MM.1S (cell line): ENCODE measurements around the gene DOC2A.

ENCODE experiments used
- DNase-seq: peaks from one replicate; pipeline ENCODE4 v3.0.0-alpha.2; 2015
- H2AFZ ChIP-seq: fragments of 300-600 bp; sonication (generic); 2 replicates; pipeline ENCODE4 v1.6.0; 2016; ENCODE audit warnings: antibody characterized with exemption, low read length
- H3F3A ChIP-seq: fragments of 300-600 bp; sonication (generic); 2 replicates; pipeline ENCODE4 v1.6.1; 2016; ENCODE audit warnings: mild to moderate bottlenecking, antibody characterized with exemption, low read length, moderate library complexity, mixed read lengths; ENCODE audit not compliant: insufficient read depth
- H3K27ac ChIP-seq: fragments of 300-600 bp; sonication (generic); 2 replicates; pipeline ENCODE4 v1.5.1; 2016; ENCODE audit warnings: mild to moderate bottlenecking, low read length
- H3K27me3 ChIP-seq: fragments of 300-600 bp; sonication (generic); replicated peaks from 2 replicates; pipeline ENCODE4 v1.6.0; 2016; ENCODE audit warnings: low read length; ENCODE audit not compliant: insufficient read depth
- H3K36me3 ChIP-seq: fragments of 300-600 bp; sonication (generic); replicated peaks from 2 replicates; pipeline ENCODE4 v1.6.1; 2016; ENCODE audit warnings: mild to moderate bottlenecking, low read length, mixed read lengths; ENCODE audit not compliant: insufficient read depth
- H3K4me1 ChIP-seq: fragments of 300-600 bp; sonication (generic); 2 replicates; pipeline ENCODE4 v1.6.1; 2016; ENCODE audit warnings: low read length, mixed read lengths
- H3K4me2 ChIP-seq: fragments of 300-600 bp; sonication (generic); 2 replicates; pipeline ENCODE4 v1.6.0; 2016; ENCODE audit warnings: low read depth, low read length
- H3K4me3 ChIP-seq: fragments of 300-600 bp; sonication (generic); 2 replicates; pipeline ENCODE4 v1.5.1; 2016; ENCODE audit warnings: low read length, mixed read lengths
- H3K79me2 ChIP-seq: fragments of 300-600 bp; sonication (generic); 2 replicates; pipeline ENCODE4 v1.6.1; 2016; ENCODE audit warnings: mixed run types, low read length, mixed read lengths
- H3K9ac ChIP-seq: fragments of 300-600 bp; sonication (generic); 2 replicates; pipeline ENCODE4 v1.6.1; 2016; ENCODE audit warnings: low read length, mixed read lengths
- H3K9me2 ChIP-seq: fragments of 300-600 bp; sonication (generic); replicated peaks from 2 replicates; pipeline ENCODE4 v1.6.1; 2016; ENCODE audit warnings: mild to moderate bottlenecking, low read length, mixed read lengths; ENCODE audit not compliant: insufficient read depth
- H3K9me3 ChIP-seq: fragments of 300-600 bp; sonication (generic); replicated peaks from 2 replicates; pipeline ENCODE4 v1.6.1; 2016; ENCODE audit warnings: mild to moderate bottlenecking, low read length, mixed read lengths; ENCODE audit not compliant: insufficient read depth
- H4K20me1 ChIP-seq: fragments of 300-600 bp; sonication (generic); 2 replicates; pipeline ENCODE4 v1.6.1; 2016; ENCODE audit warnings: mild to moderate bottlenecking, low read length, moderate library complexity, mixed read lengths; ENCODE audit not compliant: insufficient read depth
- EZH2 ChIP-seq: fragments of 300-600 bp; sonication (generic); optimal IDR thresholded peaks from 2 replicates; pipeline ENCODE3; 2017; ENCODE audit warnings: low read depth, mild to moderate bottlenecking, antibody characterized with exemption, low read length, mixed read lengths
- EZH2phosphoT487 ChIP-seq: fragments of 300-600 bp; sonication (generic); IDR thresholded peaks from 2 replicates; pipeline ENCODE4 v1.6.1; 2018; ENCODE audit warnings: antibody characterized with exemption, low read length
- TF ChIP-seq, protein P1 (sequence below): fragments of 300-600 bp; sonication (generic); IDR thresholded peaks from 2 replicates; pipeline ENCODE4 v1.5.1; 2016; ENCODE audit warnings: antibody characterized with exemption, low read length, mixed read lengths

Gene DOC2A

DNA sequence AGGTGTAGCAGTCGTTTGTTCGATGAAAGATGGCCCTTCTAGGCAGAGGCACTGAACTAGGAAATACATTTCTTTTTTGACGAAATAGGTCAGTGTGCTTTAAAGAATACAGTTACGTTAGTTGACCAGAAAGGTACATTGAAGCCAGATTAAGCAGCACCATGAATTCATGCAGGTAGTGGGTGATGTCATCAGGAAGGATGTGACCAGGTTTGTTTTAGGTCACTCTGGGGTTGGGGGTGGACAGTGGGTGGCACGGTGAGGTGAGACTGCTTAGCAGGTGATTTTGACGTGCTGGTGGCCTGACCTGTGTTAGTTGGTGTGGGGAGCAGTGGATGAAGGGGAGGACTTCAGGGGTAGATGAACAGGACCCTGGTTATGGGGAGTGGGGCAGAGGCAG lies 11.2 kb downstream of the DOC2A start:
- Histone ChIP-seq H3K79me2 (peaks cover 11% of the 10 kb centered on the region), H3F3A (peaks cover 8% of the 10 kb centered on the region; the same call in 1 of the 2 replicates), H3K36me3 (0 out of 2 replicates have a peak, but pooled peaks cover 2% of the 10 kb centered on the region), H3K27ac (no peak overlapping the region), H3K27me3 (no peaks in the 10 kb centered on the region), H3K9me3 (no peaks in the 10 kb centered on the region), H3K4me2 (no peak overlapping the region), H2AFZ (no peak overlapping the region), H3K9ac (no peak overlapping the region), H3K4me3 (no peak overlapping the region), H3K4me1 (peaks cover 8% of the 10 kb centered on the region), H3K9me2 (no peaks in the 10 kb centered on the region), H4K20me1 (no peaks in the 10 kb centered on the region)
- no peak for TF ChIP-seq EZH2phosphoT487
- TF ChIP-seq, protein P1, sequence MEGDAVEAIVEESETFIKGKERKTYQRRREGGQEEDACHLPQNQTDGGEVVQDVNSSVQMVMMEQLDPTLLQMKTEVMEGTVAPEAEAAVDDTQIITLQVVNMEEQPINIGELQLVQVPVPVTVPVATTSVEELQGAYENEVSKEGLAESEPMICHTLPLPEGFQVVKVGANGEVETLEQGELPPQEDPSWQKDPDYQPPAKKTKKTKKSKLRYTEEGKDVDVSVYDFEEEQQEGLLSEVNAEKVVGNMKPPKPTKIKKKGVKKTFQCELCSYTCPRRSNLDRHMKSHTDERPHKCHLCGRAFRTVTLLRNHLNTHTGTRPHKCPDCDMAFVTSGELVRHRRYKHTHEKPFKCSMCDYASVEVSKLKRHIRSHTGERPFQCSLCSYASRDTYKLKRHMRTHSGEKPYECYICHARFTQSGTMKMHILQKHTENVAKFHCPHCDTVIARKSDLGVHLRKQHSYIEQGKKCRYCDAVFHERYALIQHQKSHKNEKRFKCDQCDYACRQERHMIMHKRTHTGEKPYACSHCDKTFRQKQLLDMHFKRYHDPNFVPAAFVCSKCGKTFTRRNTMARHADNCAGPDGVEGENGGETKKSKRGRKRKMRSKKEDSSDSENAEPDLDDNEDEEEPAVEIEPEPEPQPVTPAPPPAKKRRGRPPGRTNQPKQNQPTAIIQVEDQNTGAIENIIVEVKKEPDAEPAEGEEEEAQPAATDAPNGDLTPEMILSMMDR = no peak
- no peak for TF ChIP-seq EZH2
- DNase-seq = no peak

DNA sequence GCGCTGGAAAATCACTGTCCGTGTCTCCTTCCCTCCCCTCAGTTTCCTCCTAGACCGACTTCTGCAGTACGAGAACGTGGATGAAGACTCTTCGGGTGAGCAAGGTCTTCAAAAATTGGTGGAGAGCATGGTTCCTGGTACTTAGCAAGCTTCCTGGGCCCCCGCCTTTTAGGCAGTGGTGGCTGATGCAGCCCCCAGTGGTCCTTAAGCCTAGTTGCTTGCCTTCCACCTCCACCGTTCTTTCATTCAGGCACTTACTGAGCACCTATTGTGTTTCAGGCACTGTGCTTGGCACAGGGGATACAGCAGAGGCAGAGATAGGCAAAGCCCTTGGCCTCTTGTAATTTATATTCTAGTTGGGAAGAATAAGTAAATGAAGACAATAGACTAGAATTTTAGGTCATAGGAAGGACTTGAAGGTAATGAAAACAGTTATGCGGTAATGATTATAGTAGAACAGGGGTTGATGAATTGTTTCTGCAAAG lies 14.0 kb downstream of the DOC2A start:
- peak overlapping the region; percentile 98 for H3K4me3 ChIP-seq
- no peaks in the 10 kb centered on the region for H3K9me3 ChIP-seq
- H3K4me2 ChIP-seq = peak overlapping the region; percentile 99
- H3K27me3 ChIP-seq = no peaks in the 10 kb centered on the region
- H2AFZ ChIP-seq = peak overlapping the region; percentile 90
- peaks cover 12% of the 10 kb centered on the region for H3K4me1 ChIP-seq
- H3K27ac ChIP-seq = no peak overlapping the region
- peaks cover 13% of the 10 kb centered on the region; the same call in 1 of the 2 replicates for H3F3A ChIP-seq
- peaks cover 11% of the 10 kb centered on the region for H3K79me2 ChIP-seq
- no peak for DNase-seq
- H4K20me1 ChIP-seq = no peaks in the 10 kb centered on the region
- no peak for TF ChIP-seq EZH2phosphoT487
- no peaks in the 10 kb centered on the region for H3K9me2 ChIP-seq
- H3K9ac ChIP-seq = peak overlapping the region; percentile 100
- 0 out of 2 replicates have a peak, but pooled peaks cover 2% of the 10 kb centered on the region for H3K36me3 ChIP-seq

GRCh38 chr16:29995911-29996765 lies 14.7 kb downstream of the DOC2A start, which contains the start of gene INO80E:
Gene INO80E, plus strand, starts transcription at chr16:29996241. Its CDS starts 70 bp downstream, at chr16:29996311.
- Histone ChIP-seq H4K20me1 (no peaks in the 10 kb centered on the region), H3K27me3 (no peaks in the 10 kb centered on the region), H3K4me2 (peak within 1 kb of the TSS; percentile 99), H3K79me2 (peaks cover 11% of the 10 kb centered on the region), H3K9me3 (no peaks in the 10 kb centered on the region), H3K36me3 (0 out of 2 replicates have a peak, but pooled peaks cover 2% of the 10 kb centered on the region), H3K27ac (peak within 1 kb of the TSS; percentile 99), H3K9ac (peak within 1 kb of the TSS; percentile 100), H3K4me3 (peak within 1 kb of the TSS; percentile 98), H3K4me1 (peaks cover 12% of the 10 kb centered on the region), H3K9me2 (no peaks in the 10 kb centered on the region), H2AFZ (peak within 1 kb of the TSS; percentile 95), H3F3A (peaks cover 13% of the 10 kb centered on the region; the same call in 1 of the 2 replicates)
- TF ChIP-seq EZH2phosphoT487 (no peak), EZH2 (no peak)
- TF ChIP-seq, protein P1 = no peak
- peak; percentile 98 for DNase-seq
